Measurements from ENCODE around the gene SH3RF3. TPM values are rescaled to one million over a fixed set of nuclear protein-coding genes. Genes with fewer than 3 reads are reported as not detected.

The SH3RF3 gene
- total RNA-seq, 1 donor: 0.54 TPM

DNA sequence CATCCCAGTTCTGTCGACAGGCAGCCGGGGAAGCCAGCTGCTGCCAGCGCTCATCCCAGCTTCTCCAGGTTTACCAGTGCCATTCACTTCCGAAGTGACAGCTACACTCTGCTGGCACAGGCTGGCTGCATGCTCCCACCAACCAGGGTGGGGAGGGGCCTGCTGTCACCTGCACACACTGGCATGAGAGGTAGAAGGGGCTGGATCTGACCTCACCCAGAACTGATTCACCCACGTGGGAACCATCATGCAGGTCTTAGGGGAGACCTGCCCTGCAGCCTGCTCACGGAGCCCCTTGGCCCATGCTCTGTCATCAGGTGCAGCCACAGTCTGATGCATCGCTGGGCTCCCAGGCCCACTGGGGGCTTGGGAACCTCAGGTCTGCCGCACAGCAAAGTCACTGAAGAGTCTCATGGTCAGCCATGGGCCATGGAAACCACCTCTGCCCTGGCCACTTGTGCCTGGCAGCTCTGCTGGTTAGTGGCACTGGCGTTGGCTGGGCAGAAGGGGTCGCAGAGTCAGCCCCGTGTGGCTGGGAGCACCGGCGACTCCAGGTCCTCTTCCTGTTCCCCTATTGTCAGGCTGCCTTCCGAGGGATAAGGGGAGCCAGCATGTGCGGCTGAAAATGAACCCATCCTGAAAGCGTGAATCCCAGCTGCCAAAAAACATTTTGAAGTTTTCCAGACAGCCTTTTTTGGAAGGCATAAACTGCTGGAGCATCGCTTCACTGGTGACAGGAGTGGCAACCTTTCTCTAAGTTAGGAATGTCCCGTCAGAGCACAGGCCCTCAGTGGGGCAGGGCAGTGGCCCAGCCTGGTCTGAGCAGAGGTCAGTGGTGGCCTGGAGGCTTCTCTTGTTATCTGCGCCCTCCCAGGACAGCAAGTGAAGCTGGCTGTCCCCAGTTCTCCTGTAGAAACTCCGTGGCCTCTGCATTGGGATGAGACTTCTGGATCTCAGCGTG, 327.0 kb downstream of the SH3RF3 start:
- no peak for DNase-seq (ENCODE audit: low read depth in 2 of 3, low spot score in 2 of 3)

DNA sequence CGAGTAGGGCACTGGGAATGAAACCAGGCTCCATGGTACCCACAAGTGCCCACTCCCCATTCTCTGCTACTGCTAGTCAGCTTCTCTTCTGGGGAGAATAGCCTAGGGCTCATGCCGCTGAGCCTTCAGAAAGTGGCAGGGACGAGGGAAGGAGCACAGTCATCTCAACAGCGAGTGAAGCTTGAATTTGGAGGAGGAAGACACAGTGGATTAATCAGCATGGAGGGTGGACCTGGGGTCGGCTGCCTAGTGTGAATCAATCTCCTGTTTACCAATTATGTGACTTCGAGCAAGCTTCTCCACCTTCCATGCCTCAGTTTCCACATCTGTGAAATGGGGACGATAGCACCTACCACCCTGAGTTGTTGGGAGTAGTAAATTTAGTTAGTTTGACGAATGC, 327.8 kb downstream of the SH3RF3 start:
- no peak for DNase-seq (ENCODE audit: low read depth in 2 of 3, low spot score in 2 of 3)

DNA sequence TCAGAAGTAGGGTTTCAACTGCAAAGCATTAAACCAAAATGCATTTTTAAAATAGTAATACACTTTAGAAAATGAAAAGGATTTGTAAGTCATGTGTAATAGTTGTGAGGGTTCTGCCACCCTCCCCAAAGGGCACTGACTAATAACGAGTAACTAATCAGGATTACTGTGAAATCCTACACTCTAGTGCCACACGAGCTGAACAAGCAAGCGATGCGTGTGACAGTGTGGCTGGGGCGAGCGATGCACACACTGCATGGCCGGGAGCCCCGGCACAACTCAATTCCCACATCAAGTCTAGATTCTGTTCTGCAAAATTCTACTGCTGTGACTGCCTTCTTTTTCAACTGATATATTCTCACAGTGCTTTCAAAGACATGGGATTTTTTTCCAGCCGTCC, 328.4 kb downstream of the SH3RF3 start:
- DNase-seq (ENCODE audit: low read depth in 2 of 3, low spot score in 2 of 3): no peak

DNA sequence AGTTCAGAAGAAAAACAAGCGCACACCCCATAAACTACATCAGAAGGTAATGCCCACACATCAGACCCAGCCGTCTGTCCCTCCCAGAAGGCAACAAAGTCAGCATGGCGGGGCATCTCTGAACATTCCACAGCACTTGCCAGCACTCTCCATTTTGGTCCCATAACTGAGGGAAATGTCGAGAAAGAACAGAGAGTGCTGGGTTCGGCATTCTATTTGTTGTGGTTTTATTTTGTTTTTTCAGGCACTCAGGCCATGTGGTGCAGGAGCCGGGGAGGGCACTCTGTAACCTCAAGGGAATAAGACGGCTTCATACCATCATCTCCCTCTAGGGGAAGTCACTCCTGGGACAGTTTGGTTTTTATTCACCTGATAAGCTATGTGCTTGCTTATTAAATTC, 328.8 kb downstream of the SH3RF3 start:
- no peak for DNase-seq (ENCODE audit: low read depth in 2 of 3, low spot score in 2 of 3)

DNA sequence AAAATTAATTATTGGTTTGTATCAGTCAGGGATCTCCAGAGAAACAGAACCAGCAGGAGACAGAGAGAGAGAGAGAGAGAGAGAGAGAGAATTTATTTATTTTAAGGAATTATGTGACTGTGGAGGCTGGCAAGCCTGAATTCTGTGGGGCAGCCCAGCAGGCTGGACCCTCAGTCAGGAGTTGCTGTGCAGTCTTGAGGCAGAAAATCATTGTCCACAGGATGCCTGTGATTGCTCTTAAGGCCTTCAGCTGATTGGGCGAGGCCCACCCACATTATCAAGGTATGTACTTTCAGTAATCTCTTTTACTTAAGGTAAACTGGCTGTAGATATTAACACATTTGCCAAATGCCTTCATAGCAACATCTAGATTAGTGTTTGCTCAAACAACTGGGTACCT, 329.5 kb downstream of the SH3RF3 start:
- no peak for DNase-seq (ENCODE audit: low read depth in 2 of 3, low spot score in 2 of 3)

DNA sequence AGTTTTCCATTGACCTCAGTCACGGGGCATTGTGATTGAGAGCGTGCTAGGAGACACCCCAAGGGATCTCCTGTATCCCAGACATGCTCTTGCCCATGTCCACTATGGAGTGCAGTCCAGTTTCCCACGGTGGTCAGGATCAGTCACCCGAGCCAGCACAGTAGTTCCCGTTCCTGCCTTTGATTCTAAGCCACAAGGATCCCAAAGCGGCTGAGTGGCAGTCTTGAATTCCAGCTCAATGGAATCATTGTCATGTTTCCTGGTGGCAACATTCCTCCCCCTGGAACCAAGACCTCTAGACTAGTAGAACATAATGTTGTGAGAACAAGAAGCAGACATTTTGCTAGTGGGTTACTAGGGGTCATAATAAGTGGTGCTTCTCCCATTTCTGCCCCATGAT, 330.5 kb downstream of the SH3RF3 start:
- DNase-seq (ENCODE audit: low read depth in 2 of 3, low spot score in 2 of 3): no peak

DNA sequence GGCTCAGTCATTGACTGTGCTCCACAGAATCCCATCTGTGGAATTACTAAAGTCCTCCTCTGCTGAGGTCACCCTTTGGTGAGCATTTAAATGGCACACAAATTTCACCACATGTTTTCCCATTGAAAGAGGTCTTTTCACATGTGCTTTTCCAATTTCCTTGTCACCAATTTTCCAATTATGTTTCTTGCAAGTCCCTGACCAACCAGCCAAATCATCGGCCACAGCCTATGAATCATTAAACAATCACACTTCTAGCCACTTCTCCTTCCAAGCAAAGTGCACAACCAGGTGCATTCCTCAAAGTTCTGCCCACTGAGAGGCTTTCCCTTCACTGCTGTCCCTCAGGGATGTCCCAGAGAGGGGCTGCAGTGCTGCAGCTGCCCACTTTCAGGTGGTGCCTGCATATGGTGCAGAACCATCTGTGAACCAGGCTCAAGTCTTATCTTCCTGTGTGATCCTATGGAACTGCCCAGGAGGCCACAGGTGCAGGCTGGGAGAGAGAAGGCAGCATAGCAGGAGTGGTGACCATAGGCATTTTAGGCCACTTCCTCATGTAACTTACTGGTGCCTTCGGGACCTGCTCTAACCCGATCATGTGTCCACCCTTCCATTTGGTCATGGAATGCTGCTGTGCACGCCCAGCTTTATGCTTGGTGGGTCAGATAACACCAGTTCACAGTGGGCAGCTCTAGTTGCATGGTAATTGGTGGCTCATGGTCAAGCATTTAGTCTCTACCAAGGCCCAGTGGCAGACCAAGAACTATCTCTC, 331.7 kb downstream of the SH3RF3 start:
- no peak for DNase-seq (ENCODE audit: low read depth in 2 of 3, low spot score in 2 of 3)

DNA sequence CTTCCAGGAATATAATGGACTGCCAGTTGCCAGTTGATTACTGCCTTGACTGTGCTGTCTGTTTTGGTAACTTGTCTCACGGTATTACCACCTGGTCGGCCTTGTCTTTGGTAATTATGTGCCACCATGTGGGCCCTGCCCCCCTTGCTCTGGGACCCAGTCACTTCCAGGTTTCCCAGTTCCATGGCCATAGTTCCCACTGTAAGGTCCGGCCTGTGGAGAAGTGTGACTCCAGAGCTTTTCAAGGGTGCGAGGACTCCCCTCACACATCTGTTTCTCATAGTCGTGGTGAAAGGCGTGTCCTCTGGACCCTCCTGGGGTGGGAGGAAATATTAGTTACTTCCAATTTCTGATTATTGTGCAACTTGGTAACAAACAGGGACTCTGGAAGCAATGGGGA, 334.2 kb downstream of the SH3RF3 start:
- DNase-seq (ENCODE audit: low read depth in 2 of 3, low spot score in 2 of 3): no peak

DNA sequence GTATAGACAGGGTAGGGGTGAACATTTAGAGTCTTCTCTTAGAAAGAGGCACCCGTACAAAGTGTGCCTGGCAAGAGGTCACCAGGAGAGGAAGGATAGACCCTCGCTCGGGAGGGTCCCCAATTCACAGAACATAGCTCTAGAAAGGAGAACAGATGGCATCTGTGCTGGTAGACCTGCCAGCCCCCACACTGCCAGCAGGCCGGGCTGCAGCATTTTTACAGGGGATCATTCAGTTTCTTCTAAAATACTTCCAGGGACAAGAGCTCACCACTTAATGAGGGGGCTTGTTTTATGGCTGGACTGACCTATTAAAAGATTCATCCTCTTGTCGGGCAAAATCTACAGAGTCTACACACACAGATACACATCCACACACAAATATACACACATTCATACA, 334.9 kb downstream of the SH3RF3 start:
- no peak for DNase-seq (ENCODE audit: low read depth in 2 of 3, low spot score in 2 of 3)

DNA sequence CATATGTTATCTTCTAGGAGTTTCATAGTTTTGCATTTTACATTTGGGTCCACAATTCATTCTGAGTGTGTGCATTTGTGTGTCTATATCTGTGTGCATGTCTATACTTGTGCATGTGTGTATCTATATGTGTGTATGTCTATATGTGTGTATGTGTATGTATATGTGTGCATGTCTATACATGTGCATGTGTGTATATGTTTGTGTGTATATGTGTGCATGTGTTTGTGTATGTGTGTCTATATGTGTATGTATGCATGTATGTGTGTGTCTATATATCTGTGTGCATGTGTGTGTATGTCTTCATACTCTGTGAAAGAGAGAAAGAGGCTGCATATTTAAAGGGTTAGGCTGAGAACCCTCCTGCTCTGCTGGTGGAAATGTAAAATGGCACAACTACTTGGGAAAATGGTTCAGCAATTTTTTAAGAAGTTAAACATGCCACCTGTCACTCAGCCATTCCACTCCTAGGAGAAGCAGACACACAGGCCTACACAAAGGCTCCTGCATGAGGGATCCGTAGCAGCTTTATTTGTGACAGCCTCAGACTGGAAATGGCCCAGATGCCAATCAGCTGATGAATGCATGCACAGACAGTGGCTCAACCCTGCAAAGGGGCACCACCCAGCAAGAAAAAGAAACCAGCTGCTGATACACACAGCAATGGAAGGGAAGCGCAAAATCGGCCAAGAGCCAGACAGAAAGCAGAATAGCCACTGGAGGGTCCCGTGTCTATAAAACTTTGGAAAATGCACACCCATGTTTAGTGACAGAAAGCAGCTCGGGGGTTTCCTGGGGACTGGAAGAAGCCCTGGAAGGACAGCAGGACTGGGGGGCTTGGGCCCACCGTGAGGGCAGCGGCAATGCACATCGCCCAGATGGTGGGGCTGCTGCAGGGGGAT, 337.9 kb downstream of the SH3RF3 start:
- DNase-seq (ENCODE audit: low read depth in 2 of 3, low spot score in 2 of 3): no peak

DNA sequence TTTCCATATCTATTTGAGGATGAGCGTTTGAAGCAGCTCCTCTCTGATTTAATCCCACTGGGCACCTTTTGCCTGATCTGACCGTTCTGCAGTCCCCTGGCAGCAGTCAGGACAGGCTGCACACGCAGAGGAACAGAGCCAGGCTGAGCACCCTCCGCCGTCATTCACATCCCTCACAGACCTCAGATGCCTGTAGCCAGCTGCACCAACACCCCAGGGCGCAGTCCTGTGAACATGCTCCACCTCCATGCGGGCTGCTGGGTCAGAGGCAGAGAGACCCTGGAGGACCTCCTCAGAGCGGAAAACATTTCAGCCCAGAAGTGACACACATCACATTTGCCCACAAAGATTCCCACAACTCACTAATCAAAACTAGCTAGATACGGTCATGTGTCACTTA, 338.7 kb downstream of the SH3RF3 start:
- no peak for DNase-seq (ENCODE audit: low read depth in 2 of 3, low spot score in 2 of 3)

DNA sequence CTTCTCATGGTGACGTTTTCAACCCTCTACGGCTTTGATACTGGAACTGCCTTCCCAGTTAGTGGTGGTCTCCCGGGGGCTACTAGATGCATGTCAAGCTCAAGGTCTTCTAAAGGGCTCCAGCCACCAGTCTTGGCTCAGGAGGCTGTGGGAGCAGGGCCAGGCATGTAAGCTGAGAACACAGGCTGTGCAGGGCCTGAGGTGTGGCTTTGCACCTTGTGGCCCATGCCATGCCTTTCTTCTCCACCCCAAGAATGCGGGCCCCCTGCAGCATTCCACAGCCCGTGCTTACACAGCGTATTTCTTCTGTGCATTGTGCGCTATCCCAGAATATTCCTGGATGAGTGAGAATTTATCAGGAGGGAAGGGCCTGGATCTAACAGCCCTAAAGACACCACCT, 339.9 kb downstream of the SH3RF3 start:
- DNase-seq (ENCODE audit: low read depth in 2 of 3, low spot score in 2 of 3): no peak

DNA sequence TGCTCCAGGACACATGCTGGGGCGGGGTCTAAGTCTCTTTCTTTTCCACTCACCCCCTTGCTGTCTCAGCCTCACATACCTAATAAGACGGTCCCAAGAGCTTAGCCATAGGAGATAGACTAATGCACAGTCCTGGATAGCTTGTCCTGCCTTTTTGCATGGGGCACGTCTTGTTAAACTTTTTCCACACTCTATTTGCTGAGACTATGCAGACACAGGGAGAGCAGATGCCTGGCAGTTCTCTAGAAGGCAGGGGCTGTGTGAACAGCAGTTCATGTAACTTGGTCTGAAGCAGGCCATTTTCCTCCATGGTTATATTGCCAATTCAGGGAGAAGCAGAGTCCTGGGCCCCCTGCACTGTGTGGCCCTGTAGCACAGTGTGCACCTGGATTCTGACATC, 342.7 kb downstream of the SH3RF3 start:
- no peak for DNase-seq (ENCODE audit: low read depth in 2 of 3, low spot score in 2 of 3)

DNA sequence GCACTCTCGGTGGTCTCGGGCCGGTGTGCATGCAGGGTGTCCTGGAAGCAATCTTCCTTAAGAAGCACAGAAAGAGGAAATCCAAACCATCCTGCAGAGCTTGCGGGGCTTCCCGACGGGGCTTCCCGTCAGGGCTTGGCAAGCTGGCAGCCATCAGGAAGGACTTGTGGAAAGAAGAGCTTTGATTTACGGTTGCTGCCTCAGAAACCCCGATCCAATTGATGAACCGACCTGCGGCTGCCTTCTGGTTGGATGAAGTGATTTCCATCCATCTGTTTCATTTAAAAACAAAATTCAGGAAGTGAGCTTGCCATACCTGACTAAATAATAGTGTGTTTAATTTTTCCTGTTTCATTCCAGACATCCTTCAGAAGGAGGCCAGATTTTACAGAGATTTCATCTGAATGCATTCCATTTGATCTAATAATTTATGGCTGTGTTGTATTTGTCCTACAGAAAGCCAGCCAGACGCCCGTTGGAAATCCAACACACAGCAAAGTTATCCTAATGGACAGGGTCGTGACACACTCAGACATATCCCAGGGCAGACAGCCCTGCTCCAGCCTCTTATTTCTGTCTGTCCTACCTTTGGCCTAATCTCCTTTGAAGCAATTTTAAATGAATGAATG, 343.4 kb downstream of the SH3RF3 start:
- no peak for DNase-seq (ENCODE audit: low read depth in 2 of 3, low spot score in 2 of 3)

DNA sequence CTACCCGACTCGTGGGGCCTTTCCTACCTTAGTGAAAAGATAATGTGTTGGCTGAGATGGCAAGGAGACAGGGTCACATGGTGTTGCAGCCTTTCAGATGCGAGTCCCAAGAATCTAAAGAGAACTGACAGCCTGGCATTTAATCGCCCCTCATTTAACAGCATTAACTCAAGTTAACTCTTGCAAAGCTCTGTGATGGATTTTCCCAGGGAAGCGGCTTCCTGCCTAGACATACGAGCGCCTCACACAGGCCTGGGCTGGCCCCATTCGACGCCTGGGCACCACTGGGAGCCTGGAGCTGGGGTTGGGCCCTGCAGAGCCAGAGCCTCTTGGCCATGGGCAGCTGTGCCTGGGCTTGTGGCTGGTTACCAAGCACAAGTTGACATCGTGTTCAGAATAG, 344.0 kb downstream of the SH3RF3 start:
- no peak for DNase-seq (ENCODE audit: low read depth in 2 of 3, low spot score in 2 of 3)

DNA sequence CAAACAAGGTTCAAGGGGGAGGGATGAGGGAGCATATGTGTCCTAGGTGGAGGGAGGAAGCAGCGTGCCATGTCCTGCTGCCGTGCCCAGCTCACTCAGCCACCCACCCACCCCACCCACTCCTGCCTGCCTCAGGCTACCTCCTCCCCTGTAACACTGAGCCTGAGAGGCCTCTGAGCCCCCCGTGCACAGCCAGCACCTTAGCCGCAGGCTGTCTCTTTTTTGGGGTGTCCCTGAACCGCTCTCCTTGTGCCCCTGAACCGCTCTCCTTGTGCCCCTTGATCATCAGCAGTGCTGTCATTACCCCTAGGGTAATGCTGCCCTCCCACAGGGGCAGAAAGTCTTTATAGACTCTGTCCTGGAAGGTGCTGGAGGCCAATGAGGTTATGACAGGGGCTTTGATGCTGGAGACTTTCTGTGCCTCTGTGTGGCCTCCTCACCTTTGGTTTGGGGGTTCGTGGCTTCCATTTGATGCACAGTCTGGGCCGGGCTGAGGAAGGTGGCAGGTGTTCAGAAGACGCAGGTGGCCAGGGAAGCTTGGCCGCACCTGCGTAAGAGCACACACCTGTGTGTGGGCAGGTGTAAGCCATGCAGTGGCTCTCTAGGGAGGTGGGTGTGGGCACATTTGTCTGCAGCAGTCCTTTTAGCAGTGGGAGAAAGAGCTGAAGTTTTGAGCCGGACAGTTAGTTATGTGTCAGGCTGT, 344.8 kb downstream of the SH3RF3 start:
- no peak for DNase-seq (ENCODE audit: low read depth in 2 of 3, low spot score in 2 of 3)

DNA sequence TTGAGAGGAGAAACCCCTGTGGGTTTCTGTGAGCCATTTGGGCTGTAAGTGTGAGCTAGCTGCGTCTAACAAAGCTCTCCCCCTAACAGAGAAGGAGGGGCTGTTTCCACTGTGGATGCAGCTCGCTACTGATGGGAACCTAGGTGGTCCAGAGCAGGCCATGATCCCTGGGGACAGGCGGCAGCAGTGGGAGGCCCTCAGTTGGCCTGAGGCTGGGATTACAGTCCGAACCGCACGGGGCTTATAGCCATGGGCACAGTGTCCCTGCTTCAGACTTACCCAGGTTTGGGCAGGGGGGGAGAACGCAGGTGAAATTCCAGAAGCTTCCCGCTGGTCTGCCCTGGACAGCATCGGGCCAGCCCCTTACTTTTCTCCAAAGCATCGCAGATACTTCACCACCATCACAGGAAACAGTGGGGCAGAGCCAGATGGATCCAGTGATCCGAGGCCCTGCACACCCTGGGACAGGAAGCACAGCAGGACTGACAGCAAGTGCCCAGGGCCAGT, 345.4 kb downstream of the SH3RF3 start:
- DNase-seq (ENCODE audit: low read depth in 2 of 3, low spot score in 2 of 3): no peak

DNA sequence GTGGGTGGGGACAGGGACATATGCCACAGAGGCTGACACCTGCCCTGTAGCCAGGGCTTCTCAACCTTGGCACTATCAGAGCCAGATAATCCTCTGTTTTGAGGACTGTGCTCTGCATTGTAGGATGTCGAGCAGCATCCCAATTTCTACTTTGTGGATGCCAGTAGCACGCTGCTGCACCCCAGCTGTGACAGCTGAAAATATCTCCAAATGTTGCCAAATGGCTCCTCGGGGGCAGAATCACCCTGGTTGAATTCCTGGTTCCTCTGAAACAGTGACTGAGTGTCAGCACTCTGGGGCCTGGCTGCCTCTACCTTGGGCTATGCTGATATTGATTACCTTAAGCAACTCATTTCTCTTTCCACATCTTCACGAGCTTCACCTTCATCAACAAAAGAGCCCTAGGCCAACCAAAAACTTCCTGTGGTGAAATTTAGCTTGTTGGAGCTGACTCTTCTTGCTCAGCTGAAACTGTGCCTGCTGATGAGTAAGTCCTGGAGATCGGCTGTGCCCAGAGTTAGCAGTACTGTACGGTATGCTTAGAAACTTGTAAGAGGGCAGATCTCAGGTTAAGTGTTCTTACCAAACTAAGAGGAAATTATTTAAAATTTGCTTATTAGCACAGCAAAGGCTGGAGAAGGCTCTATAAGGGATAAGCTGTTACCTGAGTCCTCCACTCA, 346.7 kb downstream of the SH3RF3 start:
- no peak for DNase-seq (ENCODE audit: low read depth in 2 of 3, low spot score in 2 of 3)
